A549 (cell line): Measurements from ENCODE around the gene SCT. TPM values are rescaled to one million over a fixed set of nuclear protein-coding genes. Genes with fewer than 3 reads are reported as not detected.

ENCODE experiments used
- ATAC-seq, 2 experiments: fragments of 200-7000 bp in 1 of 2; fragments of >200 bp in 1 of 2; cut with Nextera tagmentation in 1 of 2; cut with Tn5 transposase in 1 of 2; 3 replicates each; pipeline versions ENCODE4 v1.8.0 to v1.9.1; 2018 to 2020; ENCODE audit warnings: mild to moderate bottlenecking in 1 of 2, moderate library complexity in 1 of 2
- CTCF ChIA-PET: fragments of 300-600 bp; sonication (Branson Sonifier 250); formaldehyde crosslinking; extraction: SDS; loops from one replicate; lab custom pipeline; 2021; ENCODE audit warnings: antibody characterized with exemption, inconsistent platforms; lab: Yijun Ruan, JAX
- POLR2A ChIA-PET: fragments of 350-600 bp; formaldehyde crosslinking; extraction: SDS; loops from one replicate; lab custom pipeline; 2021; ENCODE audit warnings: antibody characterized with exemption, inconsistent platforms; lab: Yijun Ruan, JAX
- DNase-seq, 2 experiments: peaks; one replicate each; pipeline versions ENCODE4 v3.0.0 to v3.0.0-alpha.2; 2011 to 2016; ENCODE audit warnings: low read depth in 1 of 2, low spot score in 1 of 2
- FAIRE-seq: peaks from 2 replicates; lab custom pipeline; 2011; peaks lifted over from hg19 to GRCh38; lab: Jason Lieb, UNC
- H3K27ac ChIP-seq, 2 experiments: fragments of >200 bp; sonication (Bioruptor Twin); formaldehyde crosslinking; 3 replicates each; pipeline ENCODE4 v1.5.1; 2016 to 2017
- H3K4me1 ChIP-seq: fragments of >200 bp; sonication (Bioruptor Twin); formaldehyde crosslinking; 3 replicates; pipeline ENCODE4 v1.6.1; 2016
- H3K4me2 ChIP-seq: fragments of >200 bp; sonication (Bioruptor Twin); formaldehyde crosslinking; 3 replicates; pipeline ENCODE4 v1.6.1; 2016
- H3K4me3 ChIP-seq: fragments of >200 bp; sonication (Bioruptor Twin); formaldehyde crosslinking; 3 replicates; pipeline ENCODE4 v1.5.1; 2016
- H3K9me3 ChIP-seq: fragments of >200 bp; sonication (Bioruptor Twin); formaldehyde crosslinking; 3 replicates; pipeline ENCODE4 v1.6.1; 2016
- CEBPB ChIP-seq, 2 experiments: fragments of >200 bp in 1 of 2; sonication (Bioruptor Twin) in 1 of 2; formaldehyde crosslinking in 1 of 2; IDR thresholded peaks; 2 replicates each; pipeline ENCODE4 v1.6.1; 2012 to 2016
- CHD2 ChIP-seq: fragments of 150-350 bp; IDR thresholded peaks from 2 replicates; pipeline ENCODE4 v1.6.1; 2014; ENCODE audit warnings: low read length; ENCODE audit not compliant: partially characterized antibody
- CTCF ChIP-seq: fragments of >200 bp; sonication (Bioruptor Twin); formaldehyde crosslinking; IDR thresholded peaks from 3 replicates; pipeline ENCODE4 v1.5.1; 2016
- ELK1 ChIP-seq: fragments of 150-350 bp; IDR thresholded peaks from 2 replicates; pipeline ENCODE4 v1.6.1; 2014; ENCODE audit warnings: low read depth, mild to moderate bottlenecking, low read length
- FOSB ChIP-seq: fragments of 250-450 bp; sonication (Bioruptor Pico); IDR thresholded peaks from 2 replicates; pipeline ENCODE4 v1.5.0; 2020; ENCODE audit warnings: mild to moderate bottlenecking, moderate library complexity
- FOSL2 ChIP-seq, 2 experiments: fragments of 450-650 bp in 1 of 2; fragments of >200 bp in 1 of 2; sonication (Bioruptor Twin) in 1 of 2; formaldehyde crosslinking; IDR thresholded peaks; 2 replicates each; pipeline versions ENCODE4 v1.5.0 to v1.6.1; 2016 to 2020; ENCODE audit warnings: mild to moderate bottlenecking in 1 of 2, moderate library complexity in 1 of 2
- FOXS1 ChIP-seq: fragments of 250-450 bp; sonication (Bioruptor Pico); IDR thresholded peaks from 2 replicates; pipeline ENCODE4 v1.5.0; 2020; ENCODE audit warnings: mild to moderate bottlenecking, moderate library complexity
- GATA3 ChIP-seq: IDR thresholded peaks from 2 replicates; pipeline ENCODE4 v1.6.1; 2012; ENCODE audit warnings: borderline replicate concordance
- HDAC2 ChIP-seq: fragments of 200-600 bp; sonication (generic); IDR thresholded peaks from 2 replicates; pipeline ENCODE4 v1.6.1; 2016
- HES2 ChIP-seq: fragments of >200 bp; sonication (Bioruptor Twin); formaldehyde crosslinking; IDR thresholded peaks from 2 replicates; pipeline ENCODE4 v1.6.1; 2016
- HOXB13 ChIP-seq: fragments of 250-450 bp; sonication (Bioruptor Pico); IDR thresholded peaks from 2 replicates; pipeline ENCODE4 v1.5.0; 2020; ENCODE audit warnings: low read depth, mild to moderate bottlenecking, moderate library complexity
- KDM5A ChIP-seq: fragments of 200-600 bp; sonication (generic); IDR thresholded peaks from 2 replicates; pipeline ENCODE4 v1.6.1; 2016; ENCODE audit warnings: antibody characterized with exemption, mild to moderate bottlenecking
- MYC ChIP-seq: IDR thresholded peaks from 2 replicates; pipeline ENCODE4 v1.6.1; 2012; ENCODE audit warnings: mild to moderate bottlenecking, inconsistent platforms, low read length, improper control_type of control experiment, borderline replicate concordance
- NR3C1 ChIP-seq: fragments of >200 bp; sonication (Bioruptor Twin); formaldehyde crosslinking; IDR thresholded peaks from 3 replicates; pipeline ENCODE4 v1.6.1; 2017
- POLR2A ChIP-seq: IDR thresholded peaks from 2 replicates; pipeline ENCODE4 v1.6.1; 2012; ENCODE audit warnings: mild to moderate bottlenecking, low read length
- RARB ChIP-seq: fragments of 250-450 bp; sonication (Bioruptor Pico); IDR thresholded peaks from 2 replicates; pipeline ENCODE4 v1.8.0; 2021; ENCODE audit warnings: mild to moderate bottlenecking, moderate library complexity
- RCOR1 ChIP-seq: fragments of 150-350 bp; IDR thresholded peaks from 2 replicates; pipeline ENCODE4 v1.6.1; 2014; ENCODE audit warnings: antibody characterized with exemption, low read length, low read depth
- SMC3 ChIP-seq: fragments of >200 bp; sonication (Bioruptor Twin); formaldehyde crosslinking; IDR thresholded peaks from 3 replicates; pipeline ENCODE4 v1.6.1; 2018; ENCODE audit warnings: inconsistent platforms
- TP53 ChIP-seq: fragments of 250-450 bp; sonication (Bioruptor Pico); IDR thresholded peaks from 2 replicates; pipeline ENCODE4 v1.5.0; 2021; ENCODE audit warnings: mild to moderate bottlenecking, moderate library complexity
- ZFP36 ChIP-seq: fragments of 450-650 bp; IDR thresholded peaks from 2 replicates; pipeline ENCODE4 v1.6.1; 2014; ENCODE audit warnings: borderline replicate concordance; ENCODE audit not compliant: partially characterized antibody
- ZSCAN20 ChIP-seq: fragments of 250-450 bp; sonication (Bioruptor Pico); IDR thresholded peaks from 2 replicates; pipeline ENCODE4 v1.8.0; 2022; ENCODE audit warnings: mild to moderate bottlenecking, moderate library complexity
- WGBS: methylation state at CpG from one replicate; pipeline ENCODE4 v1.1.6; 2017; ENCODE audit errors: missing lambda C conversion rate; 5-methylcytosine and 5-hydroxymethylcytosine counted together
- polyA plus RNA-seq, 4 experiments: library from polyadenylated mRNA; depleted of rRNA in 3 of 4; stranded (reverse); fragments of >200 nt; fragmentation: RNase III in 1 of 4; extraction: RNeasy Plus Mini Kit Qiagen cat#74134 plus additional on column Dnase treatment in 1 of 4; gene quantifications; 2 replicates in 3 of 4; 3 replicates in 1 of 4; pipeline ENCODE4 v1.2.3, GENCODE V29; 2011 to 2017
- TF ChIP-seq, protein P1 (sequence below): IDR thresholded peaks from 2 replicates; pipeline ENCODE4 v1.6.1; 2012
- TF ChIP-seq, protein P2 (sequence below): fragments of 450-650 bp; IDR thresholded peaks from 2 replicates; pipeline ENCODE4 v1.6.1; 2014; ENCODE audit warnings: antibody characterized with exemption
- TF ChIP-seq, protein P3 (sequence below): fragments of 200-600 bp; sonication (generic); IDR thresholded peaks from 2 replicates; pipeline ENCODE4 v1.6.1; 2016; ENCODE audit warnings: antibody characterized with exemption, mild to moderate bottlenecking, moderate library complexity

Gene SCT
- polyA plus RNA-seq, 2 of the 4 experiments (the other 2 are of a cell fraction) = not detected

GRCh38 chr11:605286-606129 is 21.5 kb downstream of the SCT start (continued):
- TF ChIP-seq ELK1 = no peak
- TF ChIP-seq CTCF = no peak
- no peak for TF ChIP-seq ZSCAN20
- no peak for TF ChIP-seq TP53 (CRISPR knock-in tag)
- TF ChIP-seq FOSL2 (IDR thresholded peaks at IDR 0.05) = no peak
- no peak for TF ChIP-seq FOSL2 (CRISPR knock-in tag; IDR thresholded peaks at IDR 0.05)

DNA sequence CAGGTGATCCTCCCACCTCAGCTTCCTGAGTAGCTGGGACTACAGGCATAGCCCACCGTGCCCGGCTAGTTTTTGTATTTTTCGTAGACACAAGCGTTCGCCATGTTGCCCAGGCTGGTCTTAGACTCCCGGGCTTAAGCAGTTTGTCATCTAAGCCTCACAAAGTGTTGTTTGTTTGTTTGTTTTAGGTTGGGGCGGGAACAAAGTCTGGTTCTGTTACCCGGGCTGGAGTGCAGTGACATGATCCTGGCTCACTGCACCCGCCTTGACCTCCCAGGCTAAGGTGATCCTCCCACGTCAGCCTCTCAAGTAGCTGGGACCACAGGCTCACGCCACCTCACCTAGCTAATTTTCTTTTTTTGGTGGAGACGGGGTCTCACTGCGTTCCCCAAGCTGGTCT is 23.8 kb downstream of the SCT start:
- Histone ChIP-seq H3K27ac (no peak overlapping the region), H3K4me1 (peaks cover 13% of the 10 kb centered on the region), H3K9me3 (no peaks in the 10 kb centered on the region), H3K4me3 (no peak overlapping the region), H3K4me2 (no peak overlapping the region)
- no peak for DNase-seq
- CTCF ChIA-PET = interaction anchor here (1.0 to 1.7 kb wide), 2 partner anchors 10 to 49 kb away, joined by 3 read pairs; no protein-coding TSS in a partner anchor
- ATAC-seq = no peak
- 91% methylated on average over 12 of the region's 13 CpGs for WGBS
- POLR2A ChIA-PET = no interaction called here
- FAIRE-seq = no peak
- no peak for TF ChIP-seq POLR2A
- no peak for TF ChIP-seq NR3C1
- TF ChIP-seq CEBPB (IDR thresholded peaks at IDR 0.05) = no peak
- TF ChIP-seq FOSB (CRISPR knock-in tag) = no peak
- TF ChIP-seq, protein P1, sequence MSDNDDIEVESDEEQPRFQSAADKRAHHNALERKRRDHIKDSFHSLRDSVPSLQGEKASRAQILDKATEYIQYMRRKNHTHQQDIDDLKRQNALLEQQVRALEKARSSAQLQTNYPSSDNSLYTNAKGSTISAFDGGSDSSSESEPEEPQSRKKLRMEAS = no peak
- TF ChIP-seq, protein P2, sequence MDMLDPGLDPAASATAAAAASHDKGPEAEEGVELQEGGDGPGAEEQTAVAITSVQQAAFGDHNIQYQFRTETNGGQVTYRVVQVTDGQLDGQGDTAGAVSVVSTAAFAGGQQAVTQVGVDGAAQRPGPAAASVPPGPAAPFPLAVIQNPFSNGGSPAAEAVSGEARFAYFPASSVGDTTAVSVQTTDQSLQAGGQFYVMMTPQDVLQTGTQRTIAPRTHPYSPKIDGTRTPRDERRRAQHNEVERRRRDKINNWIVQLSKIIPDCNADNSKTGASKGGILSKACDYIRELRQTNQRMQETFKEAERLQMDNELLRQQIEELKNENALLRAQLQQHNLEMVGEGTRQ = no peak
- TF ChIP-seq SMC3 = no peak
- TF ChIP-seq, all 56 proteins: peak for 0

GRCh38 chr11:601573-602245 is 25.3 kb downstream of the SCT start:
- no peaks in the 10 kb centered on the region for H3K9me3 ChIP-seq
- ChIA-PET CTCF (interaction anchor here (0.9 to 1.7 kb wide), 7 partner anchors 9 to 47 kb away, joined by 3 to 8 read pairs (median 4); no protein-coding TSS in a partner anchor), POLR2A (interaction anchor here (1.1 kb wide), 1 partner anchor 12 kb away, joined by 3 read pairs; no protein-coding TSS in a partner anchor)
- no peak for ATAC-seq
- DNase-seq = no peak
- no peak overlapping the region for H3K27ac ChIP-seq
- no peak overlapping the region for H3K4me2 ChIP-seq
- H3K4me3 ChIP-seq = no peak overlapping the region
- FAIRE-seq = no peak
- WGBS = 93% methylated on average over 23 of the region's 23 CpGs
- peaks cover 13% of the 10 kb centered on the region for H3K4me1 ChIP-seq
- TF ChIP-seq ELK1 = no peak
- TF ChIP-seq HDAC2 = no peak
- no peak for TF ChIP-seq HOXB13 (CRISPR knock-in tag)
- TF ChIP-seq FOXS1 (CRISPR knock-in tag) = no peak
- TF ChIP-seq CEBPB (IDR thresholded peaks at IDR 0.05) = no peak
- no peak for TF ChIP-seq RCOR1
- TF ChIP-seq GATA3 = no peak
- TF ChIP-seq, protein P3, sequence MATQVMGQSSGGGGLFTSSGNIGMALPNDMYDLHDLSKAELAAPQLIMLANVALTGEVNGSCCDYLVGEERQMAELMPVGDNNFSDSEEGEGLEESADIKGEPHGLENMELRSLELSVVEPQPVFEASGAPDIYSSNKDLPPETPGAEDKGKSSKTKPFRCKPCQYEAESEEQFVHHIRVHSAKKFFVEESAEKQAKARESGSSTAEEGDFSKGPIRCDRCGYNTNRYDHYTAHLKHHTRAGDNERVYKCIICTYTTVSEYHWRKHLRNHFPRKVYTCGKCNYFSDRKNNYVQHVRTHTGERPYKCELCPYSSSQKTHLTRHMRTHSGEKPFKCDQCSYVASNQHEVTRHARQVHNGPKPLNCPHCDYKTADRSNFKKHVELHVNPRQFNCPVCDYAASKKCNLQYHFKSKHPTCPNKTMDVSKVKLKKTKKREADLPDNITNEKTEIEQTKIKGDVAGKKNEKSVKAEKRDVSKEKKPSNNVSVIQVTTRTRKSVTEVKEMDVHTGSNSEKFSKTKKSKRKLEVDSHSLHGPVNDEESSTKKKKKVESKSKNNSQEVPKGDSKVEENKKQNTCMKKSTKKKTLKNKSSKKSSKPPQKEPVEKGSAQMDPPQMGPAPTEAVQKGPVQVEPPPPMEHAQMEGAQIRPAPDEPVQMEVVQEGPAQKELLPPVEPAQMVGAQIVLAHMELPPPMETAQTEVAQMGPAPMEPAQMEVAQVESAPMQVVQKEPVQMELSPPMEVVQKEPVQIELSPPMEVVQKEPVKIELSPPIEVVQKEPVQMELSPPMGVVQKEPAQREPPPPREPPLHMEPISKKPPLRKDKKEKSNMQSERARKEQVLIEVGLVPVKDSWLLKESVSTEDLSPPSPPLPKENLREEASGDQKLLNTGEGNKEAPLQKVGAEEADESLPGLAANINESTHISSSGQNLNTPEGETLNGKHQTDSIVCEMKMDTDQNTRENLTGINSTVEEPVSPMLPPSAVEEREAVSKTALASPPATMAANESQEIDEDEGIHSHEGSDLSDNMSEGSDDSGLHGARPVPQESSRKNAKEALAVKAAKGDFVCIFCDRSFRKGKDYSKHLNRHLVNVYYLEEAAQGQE = no peak
- TF ChIP-seq POLR2A = no peak
- no peak for TF ChIP-seq RARB (CRISPR knock-in tag)
- TF ChIP-seq KDM5A = no peak
- TF ChIP-seq HES2 = no peak
- no peak for TF ChIP-seq MYC
- TF ChIP-seq ZFP36 = no peak
- TF ChIP-seq CHD2 = no peak
